GM23248 (cell line): ENCODE measurements around the gene CD1E. TPM values are rescaled to one million over a fixed set of nuclear protein-coding genes. Genes with fewer than 3 reads are reported as not detected.

Experiments used
- DNase-seq: peaks from one replicate; pipeline ENCODE4 v3.0.0-alpha.2; 2015
- H2AFZ ChIP-seq: fragments of 200-600 bp; sonication (generic); 2 replicates; pipeline ENCODE4 v1.6.1; 2016; ENCODE audit warnings: antibody characterized with exemption
- H3F3A ChIP-seq: fragments of 200-600 bp; sonication (generic); 2 replicates; pipeline ENCODE4 v1.6.1; 2016; ENCODE audit warnings: mild to moderate bottlenecking, antibody characterized with exemption, mixed run types; ENCODE audit not compliant: insufficient read depth
- H3K27ac ChIP-seq: fragments of 200-600 bp; sonication (generic); 2 replicates; pipeline ENCODE4 v1.5.1; 2016; ENCODE audit warnings: mild to moderate bottlenecking
- H3K27me3 ChIP-seq: fragments of 200-600 bp; sonication (generic); replicated peaks from 2 replicates; pipeline ENCODE4 v1.6.1; 2016; ENCODE audit warnings: mild to moderate bottlenecking; ENCODE audit not compliant: insufficient read depth
- H3K36me3 ChIP-seq: fragments of 200-600 bp; sonication (generic); 2 replicates; pipeline ENCODE4 v1.6.1; 2016; ENCODE audit warnings: low read depth, mild to moderate bottlenecking
- H3K4me1 ChIP-seq: fragments of 200-600 bp; sonication (generic); 2 replicates; pipeline ENCODE4 v1.6.1; 2016; ENCODE audit warnings: mild to moderate bottlenecking; ENCODE audit not compliant: insufficient read depth
- H3K4me2 ChIP-seq: fragments of 200-600 bp; sonication (generic); one replicate; pipeline ENCODE4 v1.6.1; 2016; ENCODE audit warnings: mild to moderate bottlenecking; ENCODE audit not compliant: unreplicated experiment
- H3K4me3 ChIP-seq: fragments of 200-600 bp; sonication (generic); 2 replicates; pipeline ENCODE4 v1.5.1; 2016; ENCODE audit warnings: mild to moderate bottlenecking
- H3K79me2 ChIP-seq: fragments of 200-600 bp; sonication (generic); 2 replicates; pipeline ENCODE4 v1.6.1; 2016; ENCODE audit warnings: mild to moderate bottlenecking; ENCODE audit not compliant: insufficient read depth
- H3K9ac ChIP-seq: fragments of 200-600 bp; sonication (generic); 2 replicates; pipeline ENCODE4 v1.6.1; 2016; ENCODE audit warnings: mild to moderate bottlenecking
- H3K9me2 ChIP-seq: fragments of 200-600 bp; sonication (generic); 2 replicates; pipeline ENCODE4 v1.6.1; 2016; ENCODE audit warnings: mixed run types, mild to moderate bottlenecking, moderate library complexity; ENCODE audit not compliant: insufficient read depth
- H3K9me3 ChIP-seq: fragments of 200-600 bp; sonication (generic); one replicate; pipeline ENCODE4 v1.6.1; 2017; ENCODE audit warnings: low read depth
- H4K20me1 ChIP-seq: fragments of 200-600 bp; sonication (generic); 2 replicates; pipeline ENCODE4 v1.6.0; 2016; ENCODE audit not compliant: insufficient read depth
- EZH2 ChIP-seq: fragments of 200-600 bp; sonication (generic); IDR thresholded peaks from 2 replicates; pipeline ENCODE4 v1.6.1; 2018; ENCODE audit warnings: antibody characterized with exemption, mild to moderate bottlenecking; ENCODE audit not compliant: insufficient read depth, poor library complexity, severe bottlenecking
- EZH2phosphoT487 ChIP-seq: fragments of 200-600 bp; sonication (generic); IDR thresholded peaks from 2 replicates; pipeline ENCODE4 v1.6.1; 2018; ENCODE audit warnings: antibody characterized with exemption, moderate library complexity, mild to moderate bottlenecking, low read depth; ENCODE audit not compliant: insufficient read depth
- WGBS, 2 experiments: methylation state at CpG; one replicate each; pipeline ENCODE4 v1.1.6; 2015 to 2017; ENCODE audit warnings: low lambda C conversion rate in 2 of 2, low coverage in 1 of 2; ENCODE audit errors: missing lambda C conversion rate in 2 of 2; 5-methylcytosine and 5-hydroxymethylcytosine counted together
- in situ Hi-C: fragments of 300-500 bp; cut with MboI; formaldehyde crosslinking; loops from 2 replicates; pipeline ENCODE4 v1.15.0; 2020
- polyA plus RNA-seq: library from polyadenylated mRNA; unstranded; fragments of >200 nt; fragmentation: Nextera tagmentation; extraction: Ambion mirVana; gene quantifications from 2 replicates; pipeline ENCODE4 v1.2.1, GENCODE V29; 2016
- total RNA-seq: library from RNA; depleted of rRNA; stranded (reverse); fragments of >200 nt; shearing (Covaris generic); gene quantifications from 2 replicates; pipeline ENCODE4 v1.2.3, GENCODE V29; 2014

Gene CD1E
- total and polyA plus RNA-seq, 2 experiments from 2014 or later: not detected

DNA sequence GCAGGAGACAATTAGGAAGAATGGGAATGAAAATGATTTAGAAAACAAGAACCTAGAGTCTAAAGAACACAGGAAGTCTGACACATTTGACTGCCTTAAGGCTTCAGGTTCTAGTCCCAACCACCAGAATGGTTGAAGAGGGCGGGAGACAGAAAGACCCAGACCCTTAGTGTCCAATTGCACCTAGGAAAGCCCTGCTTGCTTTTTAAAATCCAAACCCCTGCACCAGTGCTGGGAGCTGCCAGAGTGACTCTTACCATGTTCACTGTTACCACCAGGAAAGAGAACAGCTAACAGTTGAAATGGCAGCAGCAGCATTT, 22.6 kb upstream of the CD1E start:
- Histone ChIP-seq H2AFZ (no peak overlapping the region), H3K36me3 (no peaks in the 10 kb centered on the region), H3K9me2 (no peaks in the 10 kb centered on the region), H3F3A (no peaks in the 10 kb centered on the region), H3K79me2 (no peaks in the 10 kb centered on the region), H3K9me3 (no peaks in the 10 kb centered on the region), H3K4me2 (no peak overlapping the region), H3K4me1 (no peaks in the 10 kb centered on the region), H4K20me1 (no peaks in the 10 kb centered on the region), H3K9ac (no peak overlapping the region), H3K27me3 (no peaks in the 10 kb centered on the region), H3K4me3 (no peak overlapping the region), H3K27ac (no peak overlapping the region)
- TF ChIP-seq EZH2phosphoT487: no peak
- WGBS, 2 experiments: 0 to 5% methylated on average over 1 of the region's 1 CpG
- in situ Hi-C loops: no loop called here
- DNase-seq: no peak

DNA sequence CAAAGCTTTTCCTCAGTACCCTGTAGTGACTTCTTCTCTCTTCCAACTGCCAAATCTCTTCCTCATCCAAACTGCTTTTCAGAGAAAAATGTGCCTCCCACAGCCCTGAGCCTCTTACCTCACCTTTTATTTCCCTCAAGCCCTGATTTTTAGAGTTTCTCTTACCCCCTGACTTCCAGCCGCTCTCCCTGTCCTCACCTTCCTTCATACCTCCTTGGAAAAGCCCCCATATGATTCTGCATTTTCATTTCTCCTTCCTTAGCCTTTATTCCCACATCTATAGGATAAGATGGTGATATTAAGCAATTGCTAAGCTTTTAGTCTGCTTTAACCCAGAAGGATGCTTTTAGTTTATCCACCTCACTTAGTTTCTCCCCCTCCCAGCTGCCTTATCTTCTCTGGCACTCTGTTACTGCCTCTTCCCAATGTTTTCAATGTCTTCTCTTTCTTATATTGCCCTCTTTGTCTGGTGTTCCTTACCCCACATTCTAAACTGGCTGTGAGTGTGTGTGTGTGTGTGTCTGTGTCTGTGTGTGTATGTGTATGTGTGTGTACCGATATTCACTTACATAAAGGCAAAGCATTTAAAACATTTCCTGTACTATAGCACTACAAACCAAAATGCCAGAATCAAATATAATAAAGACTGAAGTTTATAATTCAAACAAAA, 22.1 kb upstream of the CD1E start, which contains the start of gene CD1B:
CD1B (minus strand) TSS at position 51 of the 670 bp plus-strand sequence. CDS start 108 bp downstream, outside the sequence.
- WGBS, 2 experiments: 17 to 23% methylated on average over 2 of the region's 2 CpGs
- H2AFZ ChIP-seq: no peak within 1 kb of the TSS
- TF ChIP-seq EZH2phosphoT487 (no peak), EZH2 (no peak)
- in situ Hi-C loops: no loop called here
- H3K27me3 ChIP-seq: no peaks in the 10 kb centered on the region
- H3K36me3 ChIP-seq: no peaks in the 10 kb centered on the region
- H3K4me1 ChIP-seq: no peaks in the 10 kb centered on the region
- H3K27ac ChIP-seq: no peak within 1 kb of the TSS
- H3K4me3 ChIP-seq: no peak within 1 kb of the TSS
- no peaks in the 10 kb centered on the region for H3K79me2 ChIP-seq
- H3K9me2 ChIP-seq: no peaks in the 10 kb centered on the region
- no peak within 1 kb of the TSS for H3K9ac ChIP-seq
- H3K9me3 ChIP-seq: no peaks in the 10 kb centered on the region
- H3K4me2 ChIP-seq: no peak within 1 kb of the TSS
- H3F3A ChIP-seq: no peaks in the 10 kb centered on the region
- H4K20me1 ChIP-seq: no peaks in the 10 kb centered on the region
- DNase-seq: no peak

DNA sequence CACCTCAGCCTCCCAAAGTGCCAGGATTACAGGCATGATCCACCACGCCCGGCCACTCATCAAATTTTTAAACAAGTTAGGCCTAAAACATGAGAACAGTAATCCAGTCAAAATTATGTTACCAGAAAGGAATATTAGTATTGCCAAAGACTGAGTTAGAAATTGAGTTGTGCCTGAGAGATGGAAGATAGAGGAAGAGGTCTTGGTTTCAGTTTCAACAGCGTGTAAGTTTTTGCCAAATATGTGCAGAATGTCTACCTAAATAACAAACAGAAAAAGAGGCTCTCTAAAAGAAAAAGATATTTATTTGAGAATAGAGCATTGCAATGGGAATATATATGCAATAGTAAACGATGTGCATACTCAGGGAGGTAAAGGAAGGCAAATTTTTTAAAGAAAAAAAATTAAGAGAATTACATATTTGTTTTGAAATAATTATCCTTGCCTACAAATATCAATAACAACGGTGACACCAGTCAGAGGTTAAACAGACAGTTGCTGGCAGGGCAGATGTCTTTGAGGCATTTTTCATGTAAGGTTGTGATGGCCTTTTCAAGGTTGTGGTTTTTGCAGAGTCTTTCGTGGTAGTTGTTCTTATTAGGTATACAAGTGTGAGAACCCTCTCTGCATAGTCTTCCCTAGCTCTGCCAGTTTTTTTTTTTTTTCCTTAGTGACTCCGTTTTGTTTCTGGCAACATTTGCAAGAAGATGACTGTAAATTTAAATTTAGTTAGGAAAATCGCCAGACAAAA, 20.1 kb upstream of the CD1E start:
- no peaks in the 10 kb centered on the region for H3K9me2 ChIP-seq
- H3K9me3 ChIP-seq: no peaks in the 10 kb centered on the region
- TF ChIP-seq EZH2phosphoT487 (no peak), EZH2 (no peak)
- WGBS, 2 experiments: 8 to 12% methylated on average over 8 of the region's 8 CpGs
- no peaks in the 10 kb centered on the region for H4K20me1 ChIP-seq
- H3K9ac ChIP-seq: no peak overlapping the region
- in situ Hi-C loops: no loop called here
- no peaks in the 10 kb centered on the region for H3K4me1 ChIP-seq
- H3F3A ChIP-seq: no peaks in the 10 kb centered on the region
- H3K4me2 ChIP-seq: no peak overlapping the region
- H3K36me3 ChIP-seq: no peaks in the 10 kb centered on the region
- H3K79me2 ChIP-seq: no peaks in the 10 kb centered on the region
- H3K27me3 ChIP-seq: no peaks in the 10 kb centered on the region
- no peak overlapping the region for H2AFZ ChIP-seq
- no peak overlapping the region for H3K27ac ChIP-seq
- no peak overlapping the region for H3K4me3 ChIP-seq
- no peak for DNase-seq

DNA sequence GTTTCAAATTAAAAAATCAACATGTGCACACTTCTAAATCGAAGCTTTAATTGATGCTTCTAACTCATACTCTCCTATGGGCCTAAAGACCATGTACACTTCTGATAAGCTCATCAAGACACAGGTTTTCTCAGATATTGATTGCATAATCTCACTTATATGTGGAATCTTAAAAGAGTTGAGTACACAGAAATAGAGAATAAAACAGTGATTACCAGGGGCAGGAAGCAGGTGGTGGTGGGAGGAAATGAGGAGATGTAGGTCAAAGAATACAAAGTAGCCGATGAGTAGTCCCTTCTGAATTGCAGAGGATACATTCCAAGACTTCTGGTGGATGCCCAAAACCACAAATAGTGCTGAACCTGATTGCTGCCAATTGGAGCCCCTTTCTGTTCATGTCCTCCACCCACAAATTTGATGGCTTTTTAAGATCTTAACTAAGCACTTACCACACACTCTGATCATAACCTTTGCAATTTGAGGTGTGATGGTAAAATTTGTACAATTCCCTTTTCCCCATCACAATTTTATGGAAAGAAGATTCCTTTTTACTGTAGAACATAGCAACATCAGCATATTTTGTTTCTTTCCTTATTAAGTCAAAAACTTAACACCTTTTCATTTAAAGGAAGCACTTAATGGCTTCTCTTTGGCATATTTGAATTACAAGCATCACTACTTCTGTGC, 19.0 kb upstream of the CD1E start:
- in situ Hi-C loops: no loop called here
- Histone ChIP-seq H3K27ac (no peak overlapping the region), H3K9me2 (no peaks in the 10 kb centered on the region), H2AFZ (no peak overlapping the region), H3K9ac (no peak overlapping the region), H3K9me3 (no peaks in the 10 kb centered on the region), H4K20me1 (no peaks in the 10 kb centered on the region), H3K36me3 (no peaks in the 10 kb centered on the region), H3K4me1 (no peaks in the 10 kb centered on the region), H3K79me2 (no peaks in the 10 kb centered on the region), H3K4me2 (no peak overlapping the region), H3F3A (no peaks in the 10 kb centered on the region), H3K27me3 (no peaks in the 10 kb centered on the region), H3K4me3 (no peak overlapping the region)
- 1 to 2% methylated on average over 2 of the region's 2 CpGs for WGBS, 2 experiments
- DNase-seq: no peak
- no peak for TF ChIP-seq EZH2phosphoT487
- TF ChIP-seq EZH2: no peak
